Left ventricle myocardium inferior (tissue), 1 donor: Measurements from ENCODE around the gene IL2. TPM values are rescaled to one million over a fixed set of nuclear protein-coding genes. Genes with fewer than 3 reads are reported as not detected.

Experiments
- DNase-seq: peaks from one replicate; pipeline ENCODE4 v3.0.0-alpha.2; 2020
- H3K27ac ChIP-seq: fragments of 200-600 bp; replicated peaks from 2 replicates; pipeline ENCODE4 v1.8.0; 2021
- H3K27me3 ChIP-seq: fragments of 200-600 bp; 2 replicates; pipeline ENCODE4 v1.8.0; 2021; ENCODE audit warnings: low read depth
- H3K36me3 ChIP-seq: fragments of 200-600 bp; 2 replicates; pipeline ENCODE4 v1.8.0; 2021
- H3K4me1 ChIP-seq: fragments of 200-600 bp; 2 replicates; pipeline ENCODE4 v1.8.0; 2021
- H3K4me3 ChIP-seq: fragments of 200-600 bp; 2 replicates; pipeline ENCODE4 v1.8.0; 2021; ENCODE audit warnings: mild to moderate bottlenecking, moderate library complexity
- H3K9me3 ChIP-seq: fragments of 200-600 bp; replicated peaks from 2 replicates; pipeline ENCODE4 v1.8.0; 2021
- intact Hi-C: fragments of 100-400 bp; cut with micrococcal nuclease; formaldehyde crosslinking; loops from one replicate; pipeline ENCODE4 v1.11.0; 2022
- total RNA-seq: library from RNA; stranded (reverse); fragmentation: NEBNext Ultra II Directional; extraction: Animal tissue kit (Norgen Biotek cat#: 25700); gene quantifications from one replicate; pipeline ENCODE4 v1.2.1, GENCODE V29; 2021
- TF ChIP-seq, protein P1 (sequence below): fragments of 200-600 bp; IDR thresholded peaks from 2 replicates; pipeline ENCODE4 v1.8.0; 2021; ENCODE audit warnings: antibody characterized with exemption, mild to moderate bottlenecking, borderline replicate concordance
- donor health status: DM: no; HTN: yes; CAD: no; lungs with severe emphysema.

IL2 gene
- total RNA-seq, 1 donor from 2014 or later, result not detected

DNA sequence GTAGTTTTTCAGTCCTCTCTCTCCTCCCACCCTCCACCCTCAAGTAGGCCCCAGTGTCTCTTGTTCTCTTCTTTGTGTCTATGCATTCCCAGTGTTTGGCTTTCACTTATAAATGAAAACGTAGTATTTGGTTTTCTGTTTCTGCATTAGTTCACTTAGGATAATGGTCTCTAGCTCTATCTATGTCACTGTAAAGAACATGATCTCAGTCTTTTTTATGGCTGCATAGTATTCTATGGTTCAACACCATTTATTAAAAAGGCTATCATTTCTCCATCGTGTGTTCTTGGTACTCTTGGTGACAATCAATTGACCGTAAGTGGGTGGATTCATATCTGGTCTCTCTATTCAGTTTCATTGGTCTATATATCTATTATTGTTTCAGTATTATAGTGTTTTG lies 18.7 kb upstream of the IL2 start:
- no peak for DNase-seq
- Histone ChIP-seq H3K4me1 (no peaks in the 10 kb centered on the region), H3K9me3 (peaks cover 23% of the 10 kb centered on the region), H3K36me3 (no peaks in the 10 kb centered on the region), H3K27ac (no peak overlapping the region), H3K27me3 (no peaks in the 10 kb centered on the region), H3K4me3 (no peak overlapping the region)
- intact Hi-C loops, result no loop called here
- TF ChIP-seq, protein P1, sequence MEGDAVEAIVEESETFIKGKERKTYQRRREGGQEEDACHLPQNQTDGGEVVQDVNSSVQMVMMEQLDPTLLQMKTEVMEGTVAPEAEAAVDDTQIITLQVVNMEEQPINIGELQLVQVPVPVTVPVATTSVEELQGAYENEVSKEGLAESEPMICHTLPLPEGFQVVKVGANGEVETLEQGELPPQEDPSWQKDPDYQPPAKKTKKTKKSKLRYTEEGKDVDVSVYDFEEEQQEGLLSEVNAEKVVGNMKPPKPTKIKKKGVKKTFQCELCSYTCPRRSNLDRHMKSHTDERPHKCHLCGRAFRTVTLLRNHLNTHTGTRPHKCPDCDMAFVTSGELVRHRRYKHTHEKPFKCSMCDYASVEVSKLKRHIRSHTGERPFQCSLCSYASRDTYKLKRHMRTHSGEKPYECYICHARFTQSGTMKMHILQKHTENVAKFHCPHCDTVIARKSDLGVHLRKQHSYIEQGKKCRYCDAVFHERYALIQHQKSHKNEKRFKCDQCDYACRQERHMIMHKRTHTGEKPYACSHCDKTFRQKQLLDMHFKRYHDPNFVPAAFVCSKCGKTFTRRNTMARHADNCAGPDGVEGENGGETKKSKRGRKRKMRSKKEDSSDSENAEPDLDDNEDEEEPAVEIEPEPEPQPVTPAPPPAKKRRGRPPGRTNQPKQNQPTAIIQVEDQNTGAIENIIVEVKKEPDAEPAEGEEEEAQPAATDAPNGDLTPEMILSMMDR, result no peak

DNA sequence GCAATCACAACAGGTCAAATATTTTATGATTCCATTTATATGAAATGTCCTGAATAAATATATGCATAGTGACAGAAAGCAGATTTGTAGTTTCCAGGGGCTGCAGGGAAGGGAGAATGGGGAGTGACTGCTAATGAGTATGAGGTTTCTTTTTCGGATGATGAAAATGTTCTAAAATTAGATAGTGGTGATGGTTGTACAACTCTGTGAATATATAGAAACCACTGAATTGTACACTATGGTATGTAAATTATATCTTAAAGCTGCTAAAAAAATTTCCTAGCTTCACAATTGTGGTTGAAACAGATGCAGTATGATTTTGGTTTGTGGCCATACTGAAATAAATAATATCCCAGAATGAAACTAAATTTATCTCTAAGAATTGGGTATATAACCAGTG lies 12.9 kb upstream of the IL2 start:
- Histone ChIP-seq H3K27me3 (no peaks in the 10 kb centered on the region), H3K4me3 (no peak overlapping the region), H3K36me3 (no peaks in the 10 kb centered on the region), H3K27ac (no peak overlapping the region), H3K4me1 (no peaks in the 10 kb centered on the region), H3K9me3 (peaks cover 39% of the 10 kb centered on the region)
- no peak for DNase-seq
- intact Hi-C loops, result no loop called here
- TF ChIP-seq, protein P1, result no peak

DNA sequence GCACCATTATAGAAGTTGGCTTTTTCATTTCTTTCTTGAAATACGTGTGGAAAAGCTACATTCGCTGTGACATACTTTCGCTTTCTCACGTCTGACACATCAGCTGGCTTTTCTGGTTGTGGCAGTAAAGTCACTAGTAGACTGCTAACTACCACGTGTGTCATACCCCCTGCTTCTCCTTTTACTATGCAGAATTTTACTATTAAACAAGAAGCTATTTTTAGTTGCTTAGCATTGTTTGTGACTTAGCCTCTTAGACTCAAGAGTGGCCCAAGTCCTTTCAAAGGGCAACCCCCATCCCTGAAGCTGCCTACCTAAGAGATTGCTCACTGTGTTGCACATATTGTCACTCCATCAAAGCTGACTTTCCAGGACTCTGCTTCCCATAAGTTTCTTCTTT lies 2.1 kb upstream of the IL2 start:
- DNase-seq, result no peak
- TF ChIP-seq, protein P1, result no peak
- H3K27ac ChIP-seq, result no peak overlapping the region
- peaks cover 6% of the 10 kb centered on the region for H3K9me3 ChIP-seq
- H3K4me1 ChIP-seq, result no peaks in the 10 kb centered on the region
- intact Hi-C loops, result no loop called here
- no peaks in the 10 kb centered on the region for H3K36me3 ChIP-seq
- H3K4me3 ChIP-seq, result peak overlapping the region; percentile 28
- H3K27me3 ChIP-seq, result no peaks in the 10 kb centered on the region

DNA sequence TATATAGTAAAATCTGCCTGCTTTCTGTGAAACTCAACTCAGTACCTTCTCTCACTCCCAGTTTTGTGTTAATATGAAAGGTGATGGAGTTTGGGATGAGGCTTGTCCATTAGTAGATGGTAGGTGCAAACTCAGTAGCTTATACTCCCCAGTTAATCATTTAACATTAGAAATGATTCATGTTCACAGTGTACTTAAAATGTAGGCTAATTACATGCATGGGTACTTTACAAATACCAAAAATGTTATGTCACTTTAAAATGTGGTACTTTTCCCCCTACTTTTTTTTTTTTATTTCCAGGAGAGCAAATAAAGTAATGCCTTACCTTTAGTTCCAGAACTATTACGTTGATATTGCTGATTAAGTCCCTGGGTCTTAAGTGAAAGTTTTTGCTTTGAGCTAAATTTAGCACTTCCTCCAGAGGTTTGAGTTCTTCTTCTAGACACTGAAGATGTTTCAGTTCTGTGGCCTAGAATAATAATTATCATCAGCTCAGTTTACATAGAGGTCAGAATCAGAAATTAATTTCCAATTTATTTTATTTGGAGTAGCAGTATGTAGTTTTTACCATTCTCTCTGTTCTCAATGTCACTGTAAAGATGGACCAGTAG lies 3.0 kb downstream of the IL2 start:
- intact Hi-C loops, result no loop called here
- no peaks in the 10 kb centered on the region for H3K4me1 ChIP-seq
- H3K9me3 ChIP-seq, result no peaks in the 10 kb centered on the region
- no peak overlapping the region for H3K27ac ChIP-seq
- TF ChIP-seq, protein P1, result no peak
- H3K36me3 ChIP-seq, result no peaks in the 10 kb centered on the region
- H3K4me3 ChIP-seq, result no peak overlapping the region
- H3K27me3 ChIP-seq, result no peaks in the 10 kb centered on the region
- no peak for DNase-seq

DNA sequence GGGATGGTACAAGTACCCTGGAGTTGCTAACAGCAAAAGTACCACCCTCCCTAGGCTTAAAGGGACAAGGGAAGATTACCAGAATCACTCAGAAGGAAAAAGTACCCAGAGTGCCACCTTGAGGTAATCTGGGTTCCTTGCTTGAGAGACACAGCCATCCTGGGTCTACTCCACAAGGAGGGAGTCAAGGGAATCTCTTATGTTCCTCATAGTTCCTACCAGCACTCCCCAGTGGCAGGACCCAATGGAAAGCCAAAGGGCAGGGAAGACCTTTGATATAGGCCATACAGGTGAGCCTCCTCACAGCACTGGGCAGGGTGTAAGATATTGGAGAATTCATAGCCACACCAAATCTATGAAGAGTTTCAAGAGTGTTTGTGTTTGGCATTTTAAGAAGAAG lies 5.7 kb downstream of the IL2 start:
- H3K4me1 ChIP-seq, result no peaks in the 10 kb centered on the region
- no peak for DNase-seq
- no peaks in the 10 kb centered on the region for H3K27me3 ChIP-seq
- H3K36me3 ChIP-seq, result no peaks in the 10 kb centered on the region
- intact Hi-C loops, result no loop called here
- no peak overlapping the region for H3K4me3 ChIP-seq
- TF ChIP-seq, protein P1, result no peak
- no peaks in the 10 kb centered on the region for H3K9me3 ChIP-seq
- no peak overlapping the region for H3K27ac ChIP-seq

DNA sequence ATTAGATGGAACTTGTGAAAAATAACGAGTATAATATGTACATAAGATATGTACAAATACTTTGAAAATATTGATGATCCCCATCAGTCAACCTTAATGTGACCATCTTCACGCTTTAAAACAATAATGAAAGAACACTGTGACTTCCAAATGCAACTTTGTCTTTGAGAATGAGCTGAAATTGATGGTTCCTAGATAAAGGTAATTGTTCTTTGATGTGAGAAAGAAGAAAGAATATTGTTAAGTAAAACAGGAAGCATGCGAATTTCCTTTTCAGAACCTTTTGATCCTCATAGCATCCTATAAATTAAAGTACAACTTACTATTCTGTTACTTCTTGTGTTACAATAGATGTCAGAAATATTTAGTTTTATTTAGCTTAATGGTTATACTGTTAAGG lies 22.2 kb downstream of the IL2 start:
- Histone ChIP-seq H3K4me3 (no peak overlapping the region), H3K9me3 (no peaks in the 10 kb centered on the region), H3K36me3 (no peaks in the 10 kb centered on the region), H3K27me3 (no peaks in the 10 kb centered on the region), H3K4me1 (no peaks in the 10 kb centered on the region), H3K27ac (no peak overlapping the region)
- TF ChIP-seq, protein P1, result no peak
- intact Hi-C loops, result no loop called here
- no peak for DNase-seq
